ENCODE results near the gene CAMP. TPM values are rescaled to one million over a fixed set of nuclear protein-coding genes. Genes with fewer than 3 reads are reported as not detected.

Gene CAMP
- total RNA-seq, 1 donor = not detected

GRCh38 chr3:48214225-48214624 is 9.1 kb upstream of the CAMP start:
- no peak for DNase-seq (ENCODE audit: low read depth)
- no peak overlapping the region for H3K4me3 ChIP-seq (ENCODE audit: low read depth, low read length)
- TF ChIP-seq CTCF (IDR thresholded peaks at IDR 0.05; ENCODE audit: insufficient read depth, low read depth, low read length) = no peak

GRCh38 chr3:48215019-48215418 is 8.3 kb upstream of the CAMP start:
- H3K4me3 ChIP-seq (ENCODE audit: low read depth, low read length) = no peak overlapping the region
- no peak for TF ChIP-seq CTCF (IDR thresholded peaks at IDR 0.05; ENCODE audit: insufficient read depth, low read depth, low read length)
- DNase-seq (ENCODE audit: low read depth) = peak; percentile 12

GRCh38 chr3:48215466-48215865 is 7.8 kb upstream of the CAMP start:
- H3K4me3 ChIP-seq (ENCODE audit: low read depth, low read length) = no peak overlapping the region
- DNase-seq (ENCODE audit: low read depth) = peak; percentile 79
- no peak for TF ChIP-seq CTCF (IDR thresholded peaks at IDR 0.05; ENCODE audit: insufficient read depth, low read depth, low read length)

GRCh38 chr3:48215876-48216275 is 7.4 kb upstream of the CAMP start:
- DNase-seq (ENCODE audit: low read depth) = peak; percentile 50
- H3K4me3 ChIP-seq (ENCODE audit: low read depth, low read length) = no peak overlapping the region
- TF ChIP-seq CTCF (IDR thresholded peaks at IDR 0.05; ENCODE audit: insufficient read depth, low read depth, low read length) = no peak

- no peak for DNase-seq (ENCODE audit: low read depth)
- no peak overlapping the region for H3K4me3 ChIP-seq (ENCODE audit: low read depth, low read length)
- TF ChIP-seq CTCF (IDR thresholded peaks at IDR 0.05; ENCODE audit: insufficient read depth, low read depth, low read length) = no peak
These were observed 5.8 kb upstream of the CAMP start for GRCh38 chr3:48217449-48217848.

GRCh38 chr3:48218537-48218936 is 4.8 kb upstream of the CAMP start:
- DNase-seq (ENCODE audit: low read depth) = peak; percentile 41
- no peak for TF ChIP-seq CTCF (IDR thresholded peaks at IDR 0.05; ENCODE audit: insufficient read depth, low read depth, low read length)
- no peak overlapping the region for H3K4me3 ChIP-seq (ENCODE audit: low read depth, low read length)

- no peak overlapping the region for H3K4me3 ChIP-seq (ENCODE audit: low read depth, low read length)
- TF ChIP-seq CTCF (IDR thresholded peaks at IDR 0.05; ENCODE audit: insufficient read depth, low read depth, low read length) = no peak
- DNase-seq (ENCODE audit: low read depth) = peak; percentile 64
These were observed 3.8 kb upstream of the CAMP start for GRCh38 chr3:48219543-48219942.

Measured in fibroblast of villous mesenchyme (primary cell).